HK-2 (cell line): ENCODE results near the gene RNF175.
A peak's percentile ranks its signal among the peaks of the same experiment; 100 is the strongest.

Experiments used
- DNase-seq: peaks from one replicate; pipeline ENCODE4 v3.0.0-alpha.2; 2018; ENCODE audit not compliant: unreplicated experiment

RNF175 gene

DNA sequence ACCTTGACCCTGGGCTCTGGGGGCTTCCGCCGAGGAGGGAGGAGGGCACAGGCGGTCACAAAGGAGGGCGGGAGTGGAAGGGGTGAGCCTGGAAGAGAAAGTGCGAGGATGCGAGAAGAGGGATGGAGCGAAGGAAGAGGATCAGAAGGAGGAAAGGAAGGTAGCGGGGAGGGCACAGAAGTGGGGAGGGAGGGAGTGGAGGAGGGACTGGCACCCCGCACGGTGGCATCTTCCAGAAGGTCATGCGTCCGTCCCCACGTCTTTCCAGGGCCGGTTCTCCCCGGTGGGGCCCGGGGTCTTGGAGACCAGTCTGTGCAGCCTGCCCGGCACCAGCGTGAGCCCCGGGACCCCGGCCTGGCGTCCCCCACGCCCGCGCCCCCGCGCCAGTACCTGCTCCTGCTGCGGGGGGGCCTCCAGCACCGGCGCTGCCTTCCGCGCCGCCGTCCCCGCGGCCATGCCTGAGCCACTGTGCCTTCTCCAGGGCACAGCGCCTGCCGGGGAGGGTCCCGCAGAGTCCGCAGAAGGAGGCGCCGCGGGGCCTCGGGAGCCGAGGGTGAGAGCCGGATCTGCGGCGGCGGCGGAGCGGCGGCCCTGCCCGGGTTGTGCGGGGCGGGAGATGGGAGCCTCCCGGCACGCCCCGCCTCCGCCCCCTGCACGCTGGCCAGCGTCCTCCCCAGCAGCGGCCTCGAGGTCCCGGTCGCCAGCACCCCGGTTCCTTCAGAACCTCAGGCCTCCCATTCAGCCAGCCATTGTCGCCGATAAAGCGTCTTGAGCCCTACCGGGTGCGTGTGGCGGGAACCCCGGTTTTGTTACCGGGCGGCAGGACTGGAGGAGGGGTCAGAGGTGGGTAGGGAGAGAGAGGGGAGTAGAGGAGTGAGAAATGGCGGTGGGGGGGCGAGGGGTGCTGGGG is at the start of gene RNF175:
Gene RNF175, minus strand, starts transcription at position 618 of the 910 bp plus-strand sequence. Its CDS starts 162 bp downstream, at position 456.
- DNase-seq, result no peak

DNA sequence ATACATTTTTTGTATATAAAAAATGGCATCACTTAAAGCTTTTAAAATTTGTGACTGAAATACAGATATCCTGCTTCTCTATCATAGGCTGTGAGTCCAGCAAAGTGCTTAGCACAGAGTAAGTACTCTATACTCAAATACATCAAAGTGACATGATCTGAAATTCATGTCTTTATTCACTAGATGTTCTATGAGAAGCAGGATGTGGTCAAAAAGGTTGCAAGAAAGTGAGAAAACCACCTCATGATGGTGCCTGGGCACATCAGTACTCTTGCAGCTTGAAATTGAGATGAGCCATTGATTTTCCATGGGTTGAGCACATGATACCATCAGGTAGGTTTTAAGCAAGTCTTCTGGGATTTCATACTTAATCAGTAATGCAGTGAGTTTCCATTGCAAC is 49.5 kb upstream of the RNF175 start:
- no peak for DNase-seq

DNA sequence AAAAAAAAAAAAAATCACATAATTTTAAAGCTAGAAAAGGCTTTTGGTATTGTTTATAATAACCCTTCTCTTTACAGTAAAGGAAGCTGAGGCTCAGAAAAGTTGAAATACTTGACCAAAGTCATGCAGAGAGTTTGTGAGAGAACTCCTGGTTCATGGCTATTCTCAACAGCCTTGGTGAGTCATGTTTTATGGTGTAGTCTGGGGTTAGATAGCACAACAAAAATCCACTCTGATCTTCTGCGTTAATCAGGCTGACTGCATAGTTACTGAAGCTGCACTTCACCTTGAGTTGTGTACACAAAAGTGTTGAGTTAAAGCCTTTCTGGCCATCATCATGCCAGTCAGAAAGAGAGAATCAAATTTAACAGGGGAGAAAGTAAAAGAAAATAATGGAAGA is 48.4 kb upstream of the RNF175 start:
- no peak for DNase-seq

DNA sequence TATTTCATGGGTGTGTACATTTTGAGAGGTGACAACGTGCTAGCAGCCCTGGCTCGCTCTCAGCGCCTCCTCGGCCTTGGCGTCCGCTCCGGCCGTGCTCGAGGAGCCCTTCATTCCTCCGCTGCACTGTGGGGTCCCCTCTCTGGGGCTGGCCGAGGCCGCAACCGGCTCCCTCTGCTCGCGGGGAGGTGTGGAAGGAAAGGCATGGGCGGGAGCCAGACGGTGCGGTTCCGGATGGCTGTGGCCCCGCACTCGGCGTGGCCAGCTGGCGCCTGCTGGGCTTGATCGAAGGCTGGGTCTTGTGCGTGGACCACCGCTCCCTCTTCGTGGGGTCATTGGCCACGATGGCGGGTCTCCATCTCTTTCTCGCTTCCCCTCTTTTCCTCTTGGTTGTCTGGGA is 46.2 kb upstream of the RNF175 start:
- no peak for DNase-seq

DNA sequence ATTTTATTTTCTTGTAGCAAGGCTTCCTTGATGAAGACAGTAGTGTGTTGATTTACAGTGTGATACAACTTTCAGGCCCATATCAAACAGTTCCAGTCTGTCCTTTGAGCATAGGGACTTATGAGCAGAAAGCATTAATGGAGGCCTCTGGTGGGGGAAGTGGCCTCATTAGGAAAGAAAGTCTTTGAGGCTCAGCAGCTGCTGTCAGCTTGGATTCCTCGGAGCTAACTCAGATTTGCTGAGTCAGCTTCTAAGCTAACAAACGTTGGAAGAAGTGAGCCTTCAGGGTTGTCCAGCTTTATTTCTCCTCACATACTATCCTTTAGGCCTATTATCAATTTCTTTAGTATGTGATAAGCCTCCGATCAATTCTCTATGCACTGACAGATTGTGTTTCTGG is 44.9 kb upstream of the RNF175 start:
- DNase-seq, result no peak

DNA sequence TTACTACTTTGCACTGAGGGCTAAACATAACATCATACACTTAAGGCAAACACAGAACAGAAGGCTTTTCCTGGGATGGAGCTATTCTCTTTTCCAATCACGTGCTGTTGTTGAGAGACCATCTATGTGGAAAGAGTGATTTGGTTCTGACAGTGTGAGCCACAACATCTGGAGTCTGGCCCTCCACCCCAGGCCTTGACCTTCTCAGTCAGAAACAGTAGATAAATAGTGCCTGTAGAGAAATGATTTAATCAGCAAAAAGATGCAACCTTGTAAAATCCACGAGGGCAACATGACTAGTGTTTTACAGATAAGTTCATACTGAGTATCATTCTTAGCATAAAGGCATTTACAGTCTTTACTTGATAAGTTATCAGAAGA is 39.9 kb upstream of the RNF175 start:
- DNase-seq, result no peak

DNA sequence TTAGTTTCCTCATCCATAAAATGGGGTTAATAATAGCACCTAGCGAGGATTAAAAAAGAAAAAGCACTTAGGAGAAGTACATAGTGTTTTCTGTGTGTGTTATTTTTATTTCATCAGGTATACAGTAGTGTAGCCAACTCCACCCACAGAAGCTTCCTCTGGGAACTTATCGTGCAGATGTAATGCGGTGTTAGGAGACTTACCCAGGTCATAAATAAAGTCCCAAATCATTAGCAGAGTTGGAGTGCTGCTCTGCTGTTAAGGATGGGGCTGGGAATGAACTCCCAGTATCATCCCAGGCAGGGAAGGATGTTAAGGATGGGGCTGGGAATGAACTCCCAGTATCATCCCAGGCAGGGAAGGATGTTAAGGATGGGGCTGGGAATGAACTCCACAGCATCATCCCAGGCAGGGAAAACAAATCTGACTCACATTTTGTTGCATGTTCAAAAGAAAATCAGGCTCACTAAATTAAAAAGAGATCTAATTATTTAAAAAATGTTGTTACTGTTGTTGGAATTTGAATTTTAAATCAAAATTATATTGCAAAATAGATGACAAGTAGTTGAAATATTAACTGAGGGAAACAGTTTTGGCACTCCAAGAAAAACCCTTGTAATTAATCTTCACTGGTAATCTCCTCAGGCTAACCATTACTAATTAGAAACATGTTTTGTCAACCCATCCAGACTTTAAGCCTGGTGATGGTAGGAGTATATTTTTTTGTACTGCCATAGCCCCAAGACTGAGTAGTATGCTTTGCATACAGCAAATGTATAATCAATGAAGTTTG is 39.3 kb upstream of the RNF175 start:
- no peak for DNase-seq

DNA sequence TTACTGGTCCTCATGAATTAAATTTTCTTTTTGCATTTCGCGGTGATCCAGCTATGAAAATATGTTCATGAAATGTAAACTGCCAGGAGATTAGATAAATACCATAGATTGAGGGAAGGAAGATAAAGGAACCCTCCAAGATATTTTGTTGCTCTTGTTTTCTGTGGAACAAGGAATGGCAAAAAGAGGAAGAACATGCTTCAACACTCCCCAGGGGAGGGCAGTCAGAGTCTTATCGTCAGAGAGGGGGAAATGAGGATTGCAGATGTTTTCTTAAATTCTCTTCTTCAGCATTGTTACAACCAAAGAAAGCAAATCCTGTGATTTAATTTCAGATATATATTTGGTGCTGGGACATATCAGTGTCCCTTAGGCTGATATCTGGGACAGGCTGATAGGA is 38.6 kb upstream of the RNF175 start:
- no peak for DNase-seq

DNA sequence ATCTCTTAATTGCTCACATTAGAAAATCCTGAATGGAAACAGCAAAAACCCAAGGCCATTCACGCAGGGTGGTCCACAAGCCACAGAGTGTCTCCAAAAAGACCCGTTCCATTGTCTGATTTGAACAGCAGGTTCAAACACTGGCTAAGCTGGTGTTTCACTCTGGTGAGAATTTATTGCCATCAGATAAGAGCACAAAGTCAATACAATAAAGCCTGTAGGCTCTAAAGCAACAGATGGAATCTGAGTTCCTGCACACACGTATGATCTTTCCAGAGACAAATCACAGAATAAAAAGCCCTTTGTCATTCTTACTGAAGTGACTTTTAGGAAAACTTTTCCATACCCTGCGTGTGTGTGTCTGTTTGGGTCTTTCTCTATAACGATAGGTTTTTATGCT is 34.2 kb upstream of the RNF175 start:
- no peak for DNase-seq

DNA sequence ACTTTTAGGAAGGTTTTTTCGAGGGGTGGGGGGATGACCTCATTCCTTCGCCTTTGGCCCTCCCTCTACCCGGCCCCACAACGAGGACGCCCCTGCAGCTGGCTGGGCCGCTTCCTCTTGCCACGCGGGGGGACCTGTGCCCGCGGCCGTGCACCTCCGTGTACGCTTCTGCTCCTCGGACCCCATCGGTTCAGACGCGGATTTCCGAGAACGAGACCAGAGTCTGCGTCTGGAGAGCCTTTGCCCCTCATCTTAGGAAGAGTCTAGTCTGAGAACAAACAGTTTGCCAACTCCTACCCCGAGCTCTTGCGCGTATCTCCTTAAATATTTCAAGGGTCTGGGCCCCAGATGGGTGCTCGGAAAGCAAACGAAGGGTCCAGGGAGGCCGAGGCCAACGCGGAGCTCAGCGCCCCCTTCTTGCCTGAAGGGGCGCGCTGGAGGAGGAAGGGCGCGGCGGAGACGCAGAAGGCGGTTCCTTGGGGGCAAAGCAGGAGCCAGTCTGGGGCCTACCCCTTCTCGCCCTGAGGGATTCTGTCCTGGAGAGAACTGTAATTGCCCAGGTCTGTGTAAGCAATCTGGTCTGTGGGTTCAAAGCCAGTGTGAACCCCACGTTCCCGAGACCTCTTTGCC is 32.9 kb upstream of the RNF175 start:
- no peak for DNase-seq

DNA sequence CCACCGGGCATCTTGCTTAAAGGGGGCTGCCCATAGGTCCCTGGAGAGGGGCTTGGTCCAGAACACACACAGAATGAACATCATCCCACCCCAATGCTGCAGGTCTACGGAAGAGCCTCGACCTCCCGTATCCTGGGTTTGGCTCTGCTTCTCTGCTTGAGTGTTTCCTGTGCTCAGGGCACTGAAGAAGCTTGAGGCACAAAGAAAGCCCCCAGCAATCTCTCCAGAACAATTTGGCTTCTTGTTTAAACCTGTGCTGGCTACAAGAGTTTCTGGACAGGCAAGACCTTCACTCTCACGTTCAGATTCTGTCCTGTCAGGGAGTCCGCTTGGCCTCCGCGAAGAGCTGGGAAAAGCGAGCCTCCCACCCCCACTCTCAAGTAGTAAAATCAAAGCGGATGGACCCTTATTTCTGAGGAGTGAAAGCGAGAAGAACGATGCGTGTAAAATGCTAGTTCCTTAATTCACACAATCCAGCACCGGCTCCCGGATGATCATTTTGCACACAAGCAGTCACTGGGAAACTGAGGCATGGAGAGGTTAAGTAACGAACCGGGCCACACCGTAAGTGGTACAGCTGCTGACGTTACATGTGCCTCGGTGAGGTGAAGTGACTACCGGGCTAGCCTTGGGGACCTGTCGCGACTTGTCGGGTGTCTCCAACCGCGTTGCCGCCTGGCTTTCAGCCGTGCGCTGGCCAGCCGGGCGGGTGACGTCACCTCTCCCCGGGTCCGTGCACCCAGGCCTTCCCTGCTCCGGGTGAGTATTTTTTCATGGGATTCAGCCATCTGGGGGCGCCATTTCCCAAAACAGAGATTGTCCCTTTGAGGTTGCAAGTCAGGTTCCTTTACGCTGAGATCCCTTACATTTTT is 32.2 kb upstream of the RNF175 start:
- DNase-seq, result peak; percentile 64

DNA sequence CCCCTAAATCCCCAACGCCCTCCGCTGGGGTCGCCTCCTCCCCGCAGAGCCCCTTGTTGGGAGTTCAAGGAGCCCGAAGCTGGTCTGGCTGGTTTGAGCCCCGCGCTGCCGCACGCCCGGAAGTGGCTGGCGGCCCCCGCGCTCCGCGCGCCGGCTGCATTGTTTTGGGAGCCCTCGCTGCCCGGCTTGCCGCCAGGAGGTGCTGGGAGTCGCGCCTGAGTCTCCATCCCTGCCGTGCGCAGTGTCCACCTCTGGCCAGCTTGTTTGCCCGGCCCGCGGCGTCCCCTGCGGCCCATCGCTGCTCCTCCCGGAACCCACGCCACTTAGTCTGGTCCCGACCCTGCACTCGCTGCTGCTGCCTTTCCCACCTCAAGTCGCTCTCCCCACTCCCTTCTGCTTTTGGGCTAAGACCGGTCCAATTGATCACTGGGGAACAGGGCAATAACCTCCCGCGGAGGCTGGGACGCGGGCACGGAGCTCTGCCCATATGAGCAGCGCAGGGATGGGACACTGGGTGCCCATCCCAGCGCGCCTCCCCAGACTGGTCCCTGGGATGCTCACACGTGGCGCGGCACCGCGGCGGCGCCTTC is 31.2 kb upstream of the RNF175 start:
- DNase-seq, result no peak

DNA sequence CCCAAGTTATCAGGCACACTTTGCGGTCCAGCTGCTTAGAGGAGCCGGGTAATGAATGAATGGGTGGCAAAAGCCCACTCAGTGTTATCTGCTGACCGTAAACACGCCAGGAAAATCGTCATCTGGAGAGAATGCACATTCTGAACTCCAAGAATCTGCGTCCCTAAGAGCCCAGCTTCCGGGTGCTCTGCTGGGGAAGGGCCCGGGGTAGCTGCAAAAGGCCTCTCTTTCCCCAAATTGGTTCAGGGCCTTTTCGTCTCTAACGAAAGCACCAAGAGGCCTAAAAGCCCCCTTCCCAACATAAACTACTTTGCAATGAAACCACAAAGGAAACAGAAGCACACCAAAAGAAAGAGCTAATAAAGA is 30.7 kb upstream of the RNF175 start:
- no peak for DNase-seq

DNA sequence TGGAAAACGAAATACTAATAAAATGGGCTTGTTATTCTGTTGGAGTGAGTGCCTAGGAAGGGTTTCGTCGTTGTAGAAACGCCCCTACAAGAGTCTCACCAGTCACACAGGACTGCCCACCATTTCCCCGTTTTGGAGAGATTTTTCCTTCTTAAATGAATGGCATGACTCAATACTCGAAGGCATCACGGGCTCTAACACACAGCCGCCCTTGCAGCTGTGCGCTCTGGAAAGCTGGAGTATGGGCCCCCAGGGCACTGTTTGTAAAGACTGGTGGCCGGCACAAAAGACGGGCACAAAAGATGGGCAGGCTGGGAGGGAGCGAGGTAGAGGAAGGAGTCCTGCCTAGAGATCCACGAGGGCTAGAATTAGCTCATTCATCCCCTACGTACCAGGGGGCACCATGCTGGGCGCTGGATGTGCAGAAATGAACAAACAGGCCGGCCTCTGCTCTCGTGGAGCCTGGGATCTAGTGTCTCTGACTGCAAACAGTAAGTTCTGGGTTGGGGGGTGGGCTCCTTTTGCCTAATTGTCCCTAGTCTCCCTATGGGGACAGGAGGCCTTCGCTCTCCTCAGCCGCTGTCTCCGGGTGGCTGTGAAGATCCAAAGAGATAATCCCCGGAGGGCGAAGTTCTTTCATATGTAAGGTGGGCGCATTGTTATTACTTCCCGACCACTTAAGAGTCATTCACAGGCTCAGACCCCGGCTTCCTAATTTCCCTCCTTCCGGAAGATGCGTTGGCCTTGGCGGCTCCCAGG is 30.1 kb upstream of the RNF175 start:
- DNase-seq, result no peak

DNA sequence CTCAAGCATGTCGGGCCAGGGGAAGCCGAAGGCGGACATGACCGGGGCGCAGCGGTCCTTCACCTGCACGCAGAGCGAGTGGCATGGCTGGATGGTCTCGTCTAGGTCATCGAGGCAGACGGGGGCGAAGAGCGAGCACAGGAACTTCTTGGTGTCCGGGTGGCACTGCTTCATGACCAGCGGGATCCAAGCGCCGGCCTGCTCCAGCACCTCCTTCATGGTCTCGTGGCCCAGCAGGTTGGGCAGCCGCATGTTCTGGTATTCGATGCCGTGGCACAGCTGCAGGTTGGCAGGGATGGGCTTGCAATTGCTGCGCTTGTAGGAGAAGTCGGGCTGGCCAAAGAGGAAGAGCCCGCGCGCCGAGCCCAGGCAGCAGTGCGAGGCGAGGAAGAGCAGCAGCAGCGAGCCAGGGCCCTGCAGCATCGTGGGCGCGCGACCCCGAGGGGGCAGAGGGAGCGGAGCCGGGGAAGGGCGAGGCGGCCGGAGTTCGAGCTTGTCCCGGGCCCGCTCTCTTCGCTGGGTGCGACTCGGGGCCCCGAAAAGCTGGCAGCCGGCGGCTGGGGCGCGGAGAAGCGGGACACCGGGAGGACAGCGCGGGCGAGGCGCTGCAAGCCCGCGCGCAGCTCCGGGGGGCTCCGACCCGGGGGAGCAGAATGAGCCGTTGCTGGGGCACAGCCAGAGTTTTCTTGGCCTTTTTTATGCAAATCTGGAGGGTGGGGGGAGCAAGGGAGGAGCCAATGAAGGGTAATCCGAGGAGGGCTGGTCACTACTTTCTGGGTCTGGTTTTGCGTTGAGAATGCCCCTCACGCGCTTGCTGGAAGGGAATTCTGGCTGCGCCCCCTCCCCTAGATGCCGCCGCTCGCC is 28.8 kb upstream of the RNF175 start, which contains the start of gene SFRP2:
Gene SFRP2, minus strand, starts transcription at position 671 of the 864 bp plus-strand sequence. Its CDS starts 248 bp downstream, at position 423.
- DNase-seq, result no peak

DNA sequence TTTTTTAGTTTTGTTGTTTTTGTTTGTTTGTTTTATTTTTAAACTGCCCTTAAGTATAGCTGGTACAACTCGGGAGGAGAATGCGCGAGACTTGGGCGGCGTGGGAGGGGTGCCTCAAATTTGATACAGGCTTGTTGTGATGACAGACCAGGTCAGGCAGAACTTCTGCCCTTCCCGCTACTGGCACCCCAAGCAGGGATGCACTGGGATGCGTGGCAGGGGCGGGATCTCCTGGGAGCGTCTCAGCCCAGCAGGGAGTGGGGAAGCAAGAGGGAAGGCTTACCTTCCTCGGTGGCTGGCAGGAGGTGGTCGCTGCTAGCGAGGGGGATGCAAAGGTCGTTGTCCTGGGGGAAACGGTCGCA is 28.2 kb upstream of the RNF175 start:
- DNase-seq, result no peak

DNA sequence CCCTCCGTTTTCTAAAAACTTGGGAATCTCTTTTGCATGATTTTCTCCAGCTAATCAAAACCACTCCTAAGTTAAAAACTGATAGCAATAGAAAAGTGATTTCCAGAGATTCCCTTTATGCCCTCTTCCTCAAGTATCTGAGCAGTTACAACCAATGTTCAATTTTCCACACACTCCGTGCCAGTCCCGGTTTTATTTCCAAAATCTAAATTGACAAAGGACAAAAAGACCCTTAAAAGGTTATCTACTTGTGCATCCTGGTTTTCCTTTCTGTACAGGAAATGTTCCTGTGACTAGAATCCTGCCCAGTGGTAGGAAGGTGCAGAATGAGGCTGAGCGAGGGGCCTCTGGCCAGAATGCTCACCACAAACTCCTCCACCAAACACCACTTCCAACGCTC is 27.8 kb upstream of the RNF175 start:
- no peak for DNase-seq

DNA sequence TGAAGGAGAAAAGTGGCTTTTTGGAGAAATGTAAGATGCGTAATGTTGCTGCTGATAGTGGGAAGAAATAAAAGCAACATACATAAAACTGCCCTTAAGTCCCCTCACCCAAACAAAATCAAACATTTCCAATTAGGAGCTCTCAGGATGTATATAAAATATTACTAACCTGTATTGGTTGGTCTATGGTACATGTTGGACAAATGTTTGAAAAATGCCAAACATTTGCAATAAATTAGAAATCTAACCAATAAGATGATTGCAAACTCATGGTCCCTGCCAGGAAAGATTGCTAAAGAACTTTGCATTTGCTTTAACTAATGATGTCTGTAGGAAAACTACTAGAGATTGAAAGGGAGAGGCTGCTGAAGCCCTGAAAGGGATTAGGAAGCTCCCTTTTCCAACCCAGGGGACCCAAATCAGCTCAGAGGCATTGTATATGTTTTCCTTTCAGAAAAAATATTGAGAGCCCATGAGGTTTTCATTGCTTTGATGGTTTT is 27.3 kb upstream of the RNF175 start:
- DNase-seq, result no peak
